ENCODE results near the gene CD59. TPM values are rescaled to one million over a fixed set of nuclear protein-coding genes. Genes with fewer than 3 reads are reported as not detected.

The CD59 gene
- total RNA-seq, 4 donors from 2014 or later = 309 to 520 (median 422) TPM

DNA sequence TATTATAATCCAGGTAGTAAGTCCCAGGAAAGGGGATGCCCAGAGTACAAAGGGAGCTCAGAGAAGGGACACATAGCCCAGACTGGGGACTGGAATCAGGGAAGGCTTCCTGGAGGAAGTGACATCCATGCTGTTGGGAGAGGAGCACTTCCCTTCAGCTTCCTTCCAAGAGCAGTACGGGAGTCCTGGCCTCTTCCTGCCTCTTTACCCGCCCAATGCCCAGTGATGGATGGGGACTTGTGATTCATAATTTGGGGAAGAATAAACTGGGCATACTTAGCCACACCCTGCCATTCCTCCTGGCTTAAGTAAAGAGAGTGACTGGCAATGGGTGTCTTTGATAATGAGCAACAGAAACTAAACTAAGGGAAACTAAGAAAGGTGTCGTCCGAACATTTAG is 47.1 kb downstream of the CD59 start:
- H3K27ac ChIP-seq = peak overlapping the region; percentile 91
- no peaks in the 10 kb centered on the region for H3K9me3 ChIP-seq
- no peaks in the 10 kb centered on the region for H3K36me3 ChIP-seq
- H3K4me3 ChIP-seq = no peak overlapping the region
- WGBS = 80% methylated on average over 4 of the region's 4 CpGs
- no peak for TF ChIP-seq EP300 (IDR thresholded peaks at IDR 0.05)
- TF ChIP-seq, protein P1, sequence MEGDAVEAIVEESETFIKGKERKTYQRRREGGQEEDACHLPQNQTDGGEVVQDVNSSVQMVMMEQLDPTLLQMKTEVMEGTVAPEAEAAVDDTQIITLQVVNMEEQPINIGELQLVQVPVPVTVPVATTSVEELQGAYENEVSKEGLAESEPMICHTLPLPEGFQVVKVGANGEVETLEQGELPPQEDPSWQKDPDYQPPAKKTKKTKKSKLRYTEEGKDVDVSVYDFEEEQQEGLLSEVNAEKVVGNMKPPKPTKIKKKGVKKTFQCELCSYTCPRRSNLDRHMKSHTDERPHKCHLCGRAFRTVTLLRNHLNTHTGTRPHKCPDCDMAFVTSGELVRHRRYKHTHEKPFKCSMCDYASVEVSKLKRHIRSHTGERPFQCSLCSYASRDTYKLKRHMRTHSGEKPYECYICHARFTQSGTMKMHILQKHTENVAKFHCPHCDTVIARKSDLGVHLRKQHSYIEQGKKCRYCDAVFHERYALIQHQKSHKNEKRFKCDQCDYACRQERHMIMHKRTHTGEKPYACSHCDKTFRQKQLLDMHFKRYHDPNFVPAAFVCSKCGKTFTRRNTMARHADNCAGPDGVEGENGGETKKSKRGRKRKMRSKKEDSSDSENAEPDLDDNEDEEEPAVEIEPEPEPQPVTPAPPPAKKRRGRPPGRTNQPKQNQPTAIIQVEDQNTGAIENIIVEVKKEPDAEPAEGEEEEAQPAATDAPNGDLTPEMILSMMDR (IDR thresholded peaks at IDR 0.05) = no peak
- no peak for TF ChIP-seq POLR2A (IDR thresholded peaks at IDR 0.05)
- TF ChIP-seq POLR2AphosphoS5 (IDR thresholded peaks at IDR 0.05) = no peak
- H3K4me1 ChIP-seq = peaks cover 48% of the 10 kb centered on the region
- no peak for DNase-seq (ENCODE audit: low spot score in 2 of 2)
- no peaks in the 10 kb centered on the region for H3K27me3 ChIP-seq

DNA sequence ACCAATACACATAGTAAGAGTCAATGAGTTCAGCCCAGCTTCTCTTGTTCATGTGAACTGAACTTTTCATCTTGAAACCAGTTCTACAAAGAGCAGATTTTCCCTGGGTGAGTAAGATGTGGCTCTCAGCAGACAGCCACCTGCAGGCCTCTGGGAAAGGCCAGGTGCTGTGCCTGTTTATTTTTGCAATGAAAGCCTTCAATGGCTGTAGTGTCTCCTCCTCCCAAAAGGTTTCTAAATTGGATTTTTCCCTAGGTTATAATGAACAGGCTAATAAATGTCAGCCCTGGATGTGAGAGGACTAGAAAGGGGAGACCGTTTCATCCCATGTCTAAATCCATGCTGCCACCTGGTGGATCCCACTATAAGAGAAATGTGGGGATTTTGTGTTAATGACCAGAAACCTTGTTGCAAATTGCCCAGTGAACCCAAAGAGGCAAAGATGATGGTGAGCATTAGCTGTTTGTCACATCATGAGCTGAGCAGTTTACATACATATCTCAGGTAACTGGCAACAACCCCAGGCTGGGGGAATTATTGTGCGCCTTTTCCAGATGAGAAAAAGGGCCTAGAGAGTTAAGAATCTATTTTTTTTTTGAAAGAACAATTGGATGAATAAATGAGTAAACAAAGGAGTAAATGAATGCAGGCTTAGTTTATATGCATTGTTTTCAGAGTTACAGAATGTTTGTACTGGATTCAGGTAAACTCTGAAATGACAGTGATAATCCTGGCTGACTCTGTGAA is 48.3 kb downstream of the CD59 start:
- TF ChIP-seq EP300 (IDR thresholded peaks at IDR 0.05) = no peak
- no peak for TF ChIP-seq POLR2A (IDR thresholded peaks at IDR 0.05)
- TF ChIP-seq, protein P1 (IDR thresholded peaks at IDR 0.05) = peak; percentile 44 to 58
- TF ChIP-seq POLR2AphosphoS5 (IDR thresholded peaks at IDR 0.05) = no peak
- Histone ChIP-seq H3K4me1 (peaks cover 40% of the 10 kb centered on the region), H3K27me3 (no peaks in the 10 kb centered on the region), H3K36me3 (no peaks in the 10 kb centered on the region), H3K27ac (no peak overlapping the region), H3K4me3 (no peak overlapping the region), H3K9me3 (no peaks in the 10 kb centered on the region)
- DNase-seq (ENCODE audit: low spot score in 2 of 2) = no peak
- WGBS = 54% methylated on average over 2 of the region's 2 CpGs

DNA sequence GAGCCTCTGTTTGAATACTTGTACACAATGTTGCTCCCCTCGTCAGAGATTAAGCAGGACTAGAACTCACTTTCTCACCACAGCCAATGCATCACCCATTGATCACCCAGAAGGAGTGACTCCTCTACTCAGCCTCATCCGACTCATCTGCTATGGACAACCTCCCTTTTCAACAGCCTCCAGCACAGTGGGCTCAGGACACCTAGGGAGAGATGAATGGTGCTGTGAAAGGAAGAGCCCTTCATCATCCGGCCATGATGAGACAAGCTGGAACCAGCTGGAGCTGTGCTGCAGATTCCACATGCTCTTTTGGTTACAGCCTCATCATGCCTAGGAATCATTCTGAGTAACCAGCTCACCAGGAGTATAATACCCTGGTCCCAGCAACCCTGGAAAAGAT is 51.1 kb downstream of the CD59 start:
- 77% methylated on average over 3 of the region's 3 CpGs for WGBS
- no peaks in the 10 kb centered on the region for H3K9me3 ChIP-seq
- no peak overlapping the region for H3K27ac ChIP-seq

DNA sequence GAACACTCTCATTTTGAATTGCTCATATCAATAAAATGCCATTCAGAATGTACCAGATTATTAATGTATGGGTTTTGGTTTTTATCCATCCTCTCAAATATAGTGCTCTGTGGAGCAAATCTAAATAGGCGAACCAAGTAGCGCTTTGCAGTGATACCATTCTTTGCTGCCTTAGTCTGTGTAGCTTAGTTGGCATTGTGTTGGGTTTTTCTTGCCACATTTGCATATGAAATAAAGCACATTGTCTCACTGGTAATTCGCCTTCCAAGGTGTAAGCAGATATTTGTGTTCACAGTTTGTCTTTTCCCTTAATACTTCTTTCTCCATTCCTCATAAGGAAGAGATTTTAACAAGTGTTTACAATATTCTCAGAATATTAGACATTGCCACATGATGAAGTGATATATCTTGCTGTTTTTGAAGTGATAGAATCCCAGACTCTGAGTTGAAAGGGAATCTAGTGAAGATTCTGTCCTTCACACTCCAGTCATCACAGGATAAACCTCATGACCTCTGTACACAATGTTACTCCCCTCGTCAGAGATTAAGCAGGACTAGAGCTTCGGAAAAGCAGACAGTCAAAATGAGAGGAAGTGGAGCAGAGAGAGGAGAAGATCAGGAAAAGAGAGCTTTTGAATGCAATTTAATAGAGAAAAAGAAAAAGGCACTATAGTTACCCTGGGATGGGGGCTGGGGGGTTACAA is 52.1 kb downstream of the CD59 start:
- WGBS = 79% methylated on average over 5 of the region's 5 CpGs
- no peak for DNase-seq (ENCODE audit: low spot score in 2 of 2)
- Histone ChIP-seq H3K27me3 (no peaks in the 10 kb centered on the region), H3K4me1 (peaks cover 3% of the 10 kb centered on the region), H3K27ac (no peak overlapping the region), H3K4me3 (no peak overlapping the region), H3K9me3 (no peaks in the 10 kb centered on the region), H3K36me3 (no peaks in the 10 kb centered on the region)
- TF ChIP-seq POLR2A (IDR thresholded peaks at IDR 0.05) = no peak
- TF ChIP-seq, protein P1 (IDR thresholded peaks at IDR 0.05) = no peak
- TF ChIP-seq EP300 (IDR thresholded peaks at IDR 0.05) = no peak
- TF ChIP-seq POLR2AphosphoS5 (IDR thresholded peaks at IDR 0.05) = no peak

More for the DNA sequence above, 51.1 kb downstream of the CD59 start:
- TF ChIP-seq EP300 (IDR thresholded peaks at IDR 0.05) (no peak), POLR2A (IDR thresholded peaks at IDR 0.05) (no peak), POLR2AphosphoS5 (IDR thresholded peaks at IDR 0.05) (no peak)
- TF ChIP-seq, protein P1 (IDR thresholded peaks at IDR 0.05) = no peak
- no peaks in the 10 kb centered on the region for H3K36me3 ChIP-seq
- DNase-seq (ENCODE audit: low spot score in 2 of 2) = no peak
- H3K27me3 ChIP-seq = no peaks in the 10 kb centered on the region
- H3K4me1 ChIP-seq = peaks cover 12% of the 10 kb centered on the region
- no peak overlapping the region for H3K4me3 ChIP-seq

DNA sequence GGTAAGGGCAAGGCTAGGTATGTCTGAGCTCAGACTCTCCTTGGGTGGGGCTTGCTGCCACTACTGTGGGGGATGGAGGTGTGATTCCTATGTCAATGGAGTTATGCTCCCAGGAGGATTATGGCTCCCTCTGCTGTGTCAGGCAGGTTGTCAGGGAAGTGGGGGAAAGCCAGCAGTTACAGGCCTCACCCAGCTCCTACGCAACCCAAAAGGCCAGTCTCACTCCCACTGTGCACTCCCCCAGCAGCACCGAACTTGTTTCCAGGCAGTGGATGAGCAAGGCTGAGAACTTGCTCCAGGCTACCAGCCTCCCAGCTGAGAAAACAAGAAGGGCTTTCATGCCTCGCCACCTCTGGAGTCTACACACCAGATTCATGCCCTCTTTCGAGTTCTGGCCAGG is 53.8 kb downstream of the CD59 start:
- Histone ChIP-seq H3K36me3 (no peaks in the 10 kb centered on the region), H3K27me3 (no peaks in the 10 kb centered on the region), H3K27ac (no peak overlapping the region), H3K4me3 (no peak overlapping the region), H3K4me1 (no peaks in the 10 kb centered on the region), H3K9me3 (no peaks in the 10 kb centered on the region)
- no peak for TF ChIP-seq POLR2A (IDR thresholded peaks at IDR 0.05)
- TF ChIP-seq POLR2AphosphoS5 (IDR thresholded peaks at IDR 0.05) = no peak
- no peak for TF ChIP-seq EP300 (IDR thresholded peaks at IDR 0.05)
- TF ChIP-seq, protein P1 (IDR thresholded peaks at IDR 0.05) = no peak
- DNase-seq (ENCODE audit: low spot score in 2 of 2) = no peak
- WGBS = 53% methylated on average over 3 of the region's 4 CpGs

All from suprapubic skin (tissue), 4 donors.